Astrocyte (in vitro differentiated cells and primary cell): Measurements from ENCODE around the gene NTSR1.
A peak's percentile ranks its signal among the peaks of the same experiment; 100 is the strongest.

Experiments used
- EZH2 ChIP-seq: IDR thresholded peaks from 2 replicates; pipeline ENCODE4 v1.6.1; 2012; ENCODE audit warnings: mild to moderate bottlenecking, low read length, inconsistent platforms; ENCODE audit not compliant: insufficient read depth
- TF ChIP-seq, protein P1 (sequence below): IDR thresholded peaks from 2 replicates; pipeline ENCODE4 v1.5.1; 2011; ENCODE audit warnings: low read depth, mild to moderate bottlenecking, inconsistent platforms, low read length, moderate library complexity; ENCODE audit not compliant: insufficient read depth

DNA sequence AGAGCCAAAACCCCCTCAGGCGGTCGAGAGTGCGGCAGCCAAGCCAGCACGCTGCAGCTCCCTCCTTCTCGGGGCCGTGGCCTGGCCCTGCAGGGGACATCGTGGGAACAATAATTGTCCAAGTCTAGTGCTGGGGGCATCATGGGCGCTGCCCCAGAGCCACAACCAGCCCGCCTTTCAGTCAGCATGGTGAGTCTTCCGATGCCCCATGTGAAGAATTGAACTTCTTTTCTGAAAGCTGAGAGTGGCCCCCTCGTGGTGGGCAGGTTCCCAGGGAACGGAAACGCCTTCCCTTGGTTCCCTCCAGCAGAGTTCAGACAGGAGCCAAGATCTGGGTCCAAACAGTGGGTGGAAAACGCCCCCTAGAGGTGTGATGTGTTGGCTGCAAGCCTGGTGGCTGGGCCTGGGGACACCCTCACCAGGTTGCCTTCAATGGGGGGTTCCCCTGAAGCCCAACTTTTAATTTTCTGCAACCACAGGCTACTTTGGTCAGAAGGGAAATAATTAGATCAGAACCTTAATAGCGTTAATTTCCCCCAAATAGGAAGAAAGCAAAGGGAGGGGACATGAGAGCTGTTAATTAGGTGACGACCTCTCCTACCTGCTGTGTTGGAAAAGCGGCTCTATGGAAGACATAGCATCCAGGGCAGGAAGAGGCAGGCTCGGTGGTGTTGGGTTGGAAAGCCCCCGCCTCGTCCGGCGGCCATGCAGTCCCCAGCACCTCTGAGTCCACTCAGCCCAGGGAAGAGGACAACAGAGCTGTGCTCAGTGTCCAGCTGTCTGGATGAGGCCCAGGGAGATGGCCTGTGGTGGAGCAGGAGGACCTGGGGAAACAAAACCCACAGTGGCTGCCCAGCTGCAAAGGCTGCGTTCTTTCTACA, 82.9 kb downstream of the NTSR1 start:
- TF ChIP-seq, protein P1, sequence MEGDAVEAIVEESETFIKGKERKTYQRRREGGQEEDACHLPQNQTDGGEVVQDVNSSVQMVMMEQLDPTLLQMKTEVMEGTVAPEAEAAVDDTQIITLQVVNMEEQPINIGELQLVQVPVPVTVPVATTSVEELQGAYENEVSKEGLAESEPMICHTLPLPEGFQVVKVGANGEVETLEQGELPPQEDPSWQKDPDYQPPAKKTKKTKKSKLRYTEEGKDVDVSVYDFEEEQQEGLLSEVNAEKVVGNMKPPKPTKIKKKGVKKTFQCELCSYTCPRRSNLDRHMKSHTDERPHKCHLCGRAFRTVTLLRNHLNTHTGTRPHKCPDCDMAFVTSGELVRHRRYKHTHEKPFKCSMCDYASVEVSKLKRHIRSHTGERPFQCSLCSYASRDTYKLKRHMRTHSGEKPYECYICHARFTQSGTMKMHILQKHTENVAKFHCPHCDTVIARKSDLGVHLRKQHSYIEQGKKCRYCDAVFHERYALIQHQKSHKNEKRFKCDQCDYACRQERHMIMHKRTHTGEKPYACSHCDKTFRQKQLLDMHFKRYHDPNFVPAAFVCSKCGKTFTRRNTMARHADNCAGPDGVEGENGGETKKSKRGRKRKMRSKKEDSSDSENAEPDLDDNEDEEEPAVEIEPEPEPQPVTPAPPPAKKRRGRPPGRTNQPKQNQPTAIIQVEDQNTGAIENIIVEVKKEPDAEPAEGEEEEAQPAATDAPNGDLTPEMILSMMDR, result peak; percentile 98
- no peak for TF ChIP-seq EZH2
